ENCODE measurements around the gene ELMO1. TPM values are rescaled to one million over a fixed set of nuclear protein-coding genes. Genes with fewer than 3 reads are reported as not detected.

Gene ELMO1
- total and polyA plus RNA-seq, 2 of the 13 experiments (the other 11 are each of a cell fraction or from before 2014, with no cell fraction given), result 0.11 to 0.17 TPM

DNA sequence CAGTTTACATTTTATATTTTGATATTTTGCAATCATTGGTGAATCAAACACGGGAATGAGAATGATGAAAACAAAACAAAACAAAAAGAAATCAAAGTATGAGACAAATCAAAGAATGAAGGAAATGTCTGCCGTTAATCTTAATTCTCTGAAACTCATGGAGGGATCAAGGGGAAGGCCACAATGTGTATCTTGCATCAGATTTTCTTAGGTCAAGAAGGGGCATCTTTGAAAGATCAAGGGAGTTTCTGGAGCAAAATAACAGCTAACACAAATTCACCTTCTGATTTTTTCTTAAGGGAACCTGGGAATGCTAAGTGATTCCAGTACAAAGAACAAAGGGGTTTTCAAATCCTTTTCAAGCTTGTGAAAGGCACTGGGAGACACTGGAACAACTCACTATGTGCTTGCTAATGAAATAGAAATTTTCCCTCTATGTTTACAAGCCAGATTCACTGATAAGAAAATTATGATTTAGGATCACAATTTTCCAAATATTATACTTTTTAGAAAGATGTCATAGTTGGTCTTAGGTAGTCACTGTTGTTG, 402.1 kb downstream of the ELMO1 start:
- CTCF ChIA-PET (ENCODE audit: low intra/inter-chr PET ratio, low total read pairs), result no interaction called here
- 53% methylated on average over 2 of the region's 2 CpGs for WGBS (ENCODE audit: low lambda C conversion rate)
- POLR2A ChIA-PET, result no interaction called here

DNA sequence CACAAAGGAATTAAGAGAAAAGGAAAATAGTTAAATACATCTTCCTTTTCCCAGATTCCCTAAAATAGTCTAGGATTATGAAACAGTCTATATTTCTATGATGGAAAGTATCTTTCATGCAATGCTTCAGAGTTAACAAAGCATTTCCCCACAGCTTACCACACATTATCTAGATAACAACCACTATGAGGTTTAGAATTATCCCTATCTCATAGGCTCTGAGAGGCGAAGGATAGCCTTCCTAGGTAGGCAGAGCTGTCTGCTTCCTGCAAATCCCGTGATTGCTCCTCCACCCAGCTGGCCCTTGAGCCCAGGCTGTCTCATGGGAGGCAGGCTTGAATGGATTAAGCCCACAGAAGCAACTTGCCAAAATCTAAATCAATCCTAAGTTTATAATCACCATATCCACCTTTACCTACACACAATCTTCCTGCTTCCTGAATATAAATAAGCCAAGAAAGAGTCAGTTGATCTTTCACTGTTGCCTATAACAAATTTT, 402.9 kb downstream of the ELMO1 start:
- Histone ChIP-seq H3K4me2 (ENCODE audit: low read depth, low read length) (no peak overlapping the region), H3K27ac (ENCODE audit: extremely low read length, insufficient read depth, low read length) (no peak overlapping the region), H3K27me3 (ENCODE audit: control insufficient read depth in 1 of 2, insufficient read depth in 2 of 2, low read length in 2 of 2) (no peaks in the 10 kb centered on the region; a peak in 1 of 5 replicates), H3K9ac (ENCODE audit: insufficient read depth, low read depth, low read length) (no peak overlapping the region), H3K4me1 (ENCODE audit: insufficient read depth, low read length) (peaks cover 46% of the 10 kb centered on the region), H4K20me1 (ENCODE audit: insufficient read depth, low read length) (no peaks in the 10 kb centered on the region), H3K9me3 (ENCODE audit: low read length) (no peaks in the 10 kb centered on the region), H3K36me3 (replicated peaks in 1 of 2; ENCODE audit: control insufficient read depth in 1 of 2, insufficient read depth in 2 of 2, low read length in 2 of 2) (no peaks in the 10 kb centered on the region), H2AFZ (ENCODE audit: low read length) (no peak overlapping the region), H3K79me2 (ENCODE audit: insufficient read depth, low read length) (no peaks in the 10 kb centered on the region), H3K4me3 (replicated peaks in 1 of 3; ENCODE audit: insufficient read depth in 1 of 3, low read depth in 2 of 3, low read length in 3 of 3) (no peak overlapping the region)
- ATAC-seq (no peak), FAIRE-seq (no peak), DNase-seq (ENCODE audit: low spot score) (no peak)
- ChIA-PET POLR2A (no interaction called here), CTCF (ENCODE audit: low intra/inter-chr PET ratio, low total read pairs) (no interaction called here)
- intact Hi-C loops (cut with micrococcal nuclease; ENCODE audit: unreplicated experiment) (no loop called here), in situ Hi-C loops (cut with HindIII; ENCODE audit: extremely low pct_ligation_motif_present, low pct_unique_long_range_greater_than_20kb) (no loop called here)
- no TSS peak for BruUV-seq (replicated peaks)
- no peak for TF ChIP-seq ZNF562 (CRISPR knock-in tag; IDR thresholded peaks at IDR 0.05; ENCODE audit: borderline replicate concordance)
- TF ChIP-seq, protein P1, sequence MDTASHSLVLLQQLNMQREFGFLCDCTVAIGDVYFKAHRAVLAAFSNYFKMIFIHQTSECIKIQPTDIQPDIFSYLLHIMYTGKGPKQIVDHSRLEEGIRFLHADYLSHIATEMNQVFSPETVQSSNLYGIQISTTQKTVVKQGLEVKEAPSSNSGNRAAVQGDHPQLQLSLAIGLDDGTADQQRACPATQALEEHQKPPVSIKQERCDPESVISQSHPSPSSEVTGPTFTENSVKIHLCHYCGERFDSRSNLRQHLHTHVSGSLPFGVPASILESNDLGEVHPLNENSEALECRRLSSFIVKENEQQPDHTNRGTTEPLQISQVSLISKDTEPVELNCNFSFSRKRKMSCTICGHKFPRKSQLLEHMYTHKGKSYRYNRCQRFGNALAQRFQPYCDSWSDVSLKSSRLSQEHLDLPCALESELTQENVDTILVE (CRISPR knock-in tag; IDR thresholded peaks at IDR 0.05), result no peak
- WGBS (ENCODE audit: low lambda C conversion rate), result 33% methylated on average over 2 of the region's 2 CpGs

More for the DNA sequence above, 402.1 kb downstream of the ELMO1 start:
- BruUV-seq (replicated peaks), result no TSS peak
- Histone ChIP-seq H3K9me3 (ENCODE audit: low read length) (no peaks in the 10 kb centered on the region), H2AFZ (ENCODE audit: low read length) (no peak overlapping the region), H3K79me2 (ENCODE audit: insufficient read depth, low read length) (no peaks in the 10 kb centered on the region), H3K4me3 (replicated peaks in 1 of 3; ENCODE audit: insufficient read depth in 1 of 3, low read depth in 2 of 3, low read length in 3 of 3) (no peak overlapping the region), H3K4me1 (ENCODE audit: insufficient read depth, low read length) (peaks cover 47% of the 10 kb centered on the region), H3K9ac (ENCODE audit: insufficient read depth, low read depth, low read length) (no peak overlapping the region), H4K20me1 (ENCODE audit: insufficient read depth, low read length) (no peaks in the 10 kb centered on the region), H3K4me2 (ENCODE audit: low read depth, low read length) (no peak overlapping the region), H3K27me3 (ENCODE audit: control insufficient read depth in 1 of 2, insufficient read depth in 2 of 2, low read length in 2 of 2) (no peaks in the 10 kb centered on the region; a peak in 1 of 5 replicates), H3K36me3 (replicated peaks in 1 of 2; ENCODE audit: control insufficient read depth in 1 of 2, insufficient read depth in 2 of 2, low read length in 2 of 2) (no peaks in the 10 kb centered on the region), H3K27ac (ENCODE audit: extremely low read length, insufficient read depth, low read length) (no peak overlapping the region)
- DNase-seq (ENCODE audit: low spot score) (no peak), ATAC-seq (no peak), FAIRE-seq (no peak)
- intact Hi-C loops (cut with micrococcal nuclease; ENCODE audit: unreplicated experiment), result no loop called here
- in situ Hi-C loops (cut with HindIII; ENCODE audit: extremely low pct_ligation_motif_present, low pct_unique_long_range_greater_than_20kb), result no loop called here
- TF ChIP-seq ZNF850 (CRISPR knock-in tag; conservative IDR thresholded peaks at IDR 0.05) (no peak), HOXA5 (CRISPR knock-in tag; IDR thresholded peaks at IDR 0.05) (no peak), SRSF1 (optimal IDR thresholded peaks at IDR 0.05; ENCODE audit: low read depth, low read length) (no peak)
- TF ChIP-seq, protein P2, sequence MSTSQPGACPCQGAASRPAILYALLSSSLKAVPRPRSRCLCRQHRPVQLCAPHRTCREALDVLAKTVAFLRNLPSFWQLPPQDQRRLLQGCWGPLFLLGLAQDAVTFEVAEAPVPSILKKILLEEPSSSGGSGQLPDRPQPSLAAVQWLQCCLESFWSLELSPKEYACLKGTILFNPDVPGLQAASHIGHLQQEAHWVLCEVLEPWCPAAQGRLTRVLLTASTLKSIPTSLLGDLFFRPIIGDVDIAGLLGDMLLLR (CRISPR knock-in tag; IDR thresholded peaks at IDR 0.05), result no peak
- TF ChIP-seq, protein P3, sequence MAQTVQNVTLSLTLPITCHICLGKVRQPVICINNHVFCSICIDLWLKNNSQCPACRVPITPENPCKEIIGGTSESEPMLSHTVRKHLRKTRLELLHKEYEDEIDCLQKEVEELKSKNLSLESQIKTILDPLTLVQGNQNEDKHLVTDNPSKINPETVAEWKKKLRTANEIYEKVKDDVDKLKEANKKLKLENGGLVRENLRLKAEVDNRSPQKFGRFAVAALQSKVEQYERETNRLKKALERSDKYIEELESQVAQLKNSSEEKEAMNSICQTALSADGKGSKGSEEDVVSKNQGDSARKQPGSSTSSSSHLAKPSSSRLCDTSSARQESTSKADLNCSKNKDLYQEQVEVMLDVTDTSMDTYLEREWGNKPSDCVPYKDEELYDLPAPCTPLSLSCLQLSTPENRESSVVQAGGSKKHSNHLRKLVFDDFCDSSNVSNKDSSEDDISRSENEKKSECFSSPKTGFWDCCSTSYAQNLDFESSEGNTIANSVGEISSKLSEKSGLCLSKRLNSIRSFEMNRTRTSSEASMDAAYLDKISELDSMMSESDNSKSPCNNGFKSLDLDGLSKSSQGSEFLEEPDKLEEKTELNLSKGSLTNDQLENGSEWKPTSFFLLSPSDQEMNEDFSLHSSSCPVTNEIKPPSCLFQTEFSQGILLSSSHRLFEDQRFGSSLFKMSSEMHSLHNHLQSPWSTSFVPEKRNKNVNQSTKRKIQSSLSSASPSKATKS (CRISPR knock-in tag; IDR thresholded peaks at IDR 0.05), result no peak

All from HepG2 (cell line).